Mammary epithelial cell (primary cell): ENCODE data around the gene KMT5B.

Source experiments
- CTCF ChIP-seq, 2 donors: IDR thresholded peaks in 1 of 2; conservative IDR thresholded peaks in 1 of 2; 2 replicates each; pipeline ENCODE4 v1.5.1; 2011 to 2012; ENCODE audit warnings: inconsistent platforms in 2 of 2, low read length in 2 of 2, mild to moderate bottlenecking in 2 of 2, control low read depth in 1 of 2, low read depth in 1 of 2; ENCODE audit not compliant: insufficient read depth in 1 of 2; ENCODE audit errors: extremely low read depth in 1 of 2
- EZH2 ChIP-seq: IDR thresholded peaks from 2 replicates; pipeline ENCODE4 v1.6.1; 2012; ENCODE audit warnings: low read length, inconsistent platforms, borderline replicate concordance

- TF ChIP-seq EZH2 (no peak), CTCF (conservative IDR thresholded peaks at IDR 0.05 in 1 of 2, IDR thresholded peaks at IDR 0.05 in 1 of 2; ENCODE audit: extremely low read depth in 1 of 2, insufficient read depth in 1 of 2, low read depth in 1 of 2, low read length in 2 of 2) (no peak)
Measured at GRCh38 chr11:68169442-68169841, 43.7 kb downstream of the KMT5B start.
